Ramos (cell line): ENCODE measurements around the gene PLEKHH3.

Experiments
- in situ Hi-C: fragments of 300-500 bp; cut with MboI; formaldehyde crosslinking; loops from one replicate; pipeline ENCODE4 v1.14.3; 2022; ENCODE audit warnings: low sequenced_read_pairs; ENCODE audit not compliant: unreplicated experiment

PLEKHH3 gene

GRCh38 chr17:42687707-42688320, 11.0 kb upstream of the PLEKHH3 start:
- in situ Hi-C loops, result no loop called here

DNA sequence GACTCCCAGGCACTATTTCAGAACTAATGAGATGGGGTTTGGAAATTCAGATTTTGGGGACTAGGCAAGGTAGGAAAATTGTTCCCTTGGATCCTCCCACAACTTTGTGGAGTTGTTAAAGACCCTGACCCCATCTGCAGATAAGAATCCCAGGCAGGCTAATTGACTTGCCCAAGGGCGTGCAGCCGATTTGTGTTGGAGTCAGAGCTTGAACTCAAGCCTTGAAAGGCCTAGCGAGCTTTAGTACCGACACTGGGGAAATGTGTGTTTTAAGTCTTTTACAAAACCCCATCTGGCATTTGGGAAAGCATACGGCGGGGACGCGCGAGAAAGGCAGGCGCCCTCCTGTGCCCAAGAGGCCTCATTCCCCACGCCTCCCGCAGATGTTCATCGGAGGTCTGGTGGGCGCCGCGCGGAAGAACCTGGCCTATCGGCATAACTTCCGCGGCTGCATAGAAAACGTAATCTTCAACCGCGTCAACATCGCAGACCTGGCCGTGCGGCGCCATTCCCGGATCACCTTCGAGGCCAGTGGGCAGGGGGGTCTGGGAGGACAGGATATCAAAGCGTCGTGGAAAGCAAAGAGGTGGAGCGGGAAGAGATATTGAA, 9.8 kb upstream of the PLEKHH3 start:
- in situ Hi-C loops, result no loop called here

DNA sequence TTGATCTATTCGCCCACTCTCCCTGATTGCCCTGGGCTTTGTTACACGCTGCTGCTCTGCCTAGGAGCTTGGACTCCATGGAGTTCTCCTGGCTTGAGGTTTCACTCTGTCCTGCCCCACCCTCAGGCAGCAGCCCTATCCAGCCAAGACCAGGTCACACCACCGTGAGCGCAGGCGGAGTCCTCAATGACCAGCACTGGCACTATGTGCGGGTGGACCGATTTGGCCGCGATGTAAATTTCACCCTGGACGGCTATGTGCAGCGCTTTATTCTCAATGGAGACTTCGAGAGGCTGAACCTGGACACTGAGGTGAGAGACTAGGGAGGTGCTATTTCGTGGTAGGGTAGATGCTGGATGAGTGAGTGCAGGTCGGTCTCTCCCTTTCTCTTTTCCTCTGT, 9.0 kb upstream of the PLEKHH3 start:
- in situ Hi-C loops, result no loop called here

DNA sequence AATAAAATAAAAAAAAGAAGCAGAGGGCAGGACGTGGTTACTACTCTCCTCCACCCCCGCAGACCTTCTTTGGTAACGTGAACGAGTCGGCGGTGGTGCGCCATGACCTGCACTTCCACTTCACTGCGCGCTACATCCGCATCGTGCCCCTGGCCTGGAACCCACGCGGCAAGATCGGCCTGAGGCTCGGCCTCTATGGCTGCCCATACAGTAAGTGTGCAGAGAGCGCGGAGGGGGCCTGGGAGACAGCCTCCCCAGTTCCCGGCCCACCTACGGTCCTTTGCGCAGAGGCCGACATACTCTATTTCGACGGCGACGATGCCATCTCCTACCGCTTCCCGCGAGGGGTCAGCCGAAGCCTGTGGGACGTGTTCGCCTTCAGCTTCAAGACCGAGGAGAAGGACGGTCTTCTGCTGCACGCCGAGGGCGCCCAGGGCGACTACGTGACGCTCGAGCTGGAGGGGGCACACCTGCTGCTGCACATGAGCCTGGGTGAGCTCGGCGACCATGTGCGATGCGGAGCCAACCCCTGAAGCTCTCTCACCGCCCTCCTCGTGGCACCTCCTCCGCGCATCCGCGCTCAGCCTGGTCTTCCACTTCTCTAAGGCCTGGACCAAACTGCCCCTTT, 8.2 kb upstream of the PLEKHH3 start:
- in situ Hi-C loops, result loop anchor here (5.0 kb wide), 1 partner anchor 108 kb away; the partner anchor contains the start of gene PSMC3IP

- in situ Hi-C loops, result loop anchor here (5.0 kb wide), 1 partner anchor 106 kb away; the partner anchor contains the start of gene PSMC3IP
Observed at GRCh38 chr17:42683407-42684034, 6.7 kb upstream of the PLEKHH3 start.

DNA sequence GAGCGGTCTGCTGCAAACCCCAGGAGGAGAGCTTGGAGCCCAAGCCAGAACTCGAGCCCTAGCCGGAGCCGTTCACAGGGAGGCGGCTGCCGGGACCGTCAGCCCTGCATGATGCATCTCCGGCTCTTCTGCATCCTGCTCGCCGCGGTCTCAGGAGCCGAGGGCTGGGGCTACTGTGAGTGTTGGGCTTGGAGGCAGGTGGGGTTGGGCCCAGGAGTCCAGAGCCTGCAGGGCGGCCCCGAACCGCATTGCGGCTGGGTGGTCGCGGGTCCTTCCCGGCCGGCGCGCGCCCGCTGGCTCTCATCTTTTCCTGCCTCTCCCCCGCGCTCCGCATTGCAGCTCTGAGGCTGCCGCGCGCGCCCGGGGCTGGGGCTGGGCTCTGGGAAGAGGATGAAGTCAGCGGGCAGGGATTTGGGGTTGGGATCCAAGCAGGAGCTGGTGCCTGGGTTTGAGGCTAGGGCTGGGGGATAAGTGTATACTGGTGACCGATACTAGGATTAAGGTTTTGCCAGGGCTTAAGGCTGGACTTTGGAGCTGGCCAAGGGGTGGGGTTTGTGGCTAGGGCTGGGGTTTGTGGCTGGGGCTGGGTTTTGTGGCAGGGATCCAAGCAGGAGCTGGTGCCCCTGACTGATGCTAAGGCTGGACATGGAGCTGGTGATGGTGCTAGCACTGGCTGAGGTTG, 6.1 kb upstream of the PLEKHH3 start:
- in situ Hi-C loops, result loop anchor here (5.0 kb wide), 1 partner anchor 106 kb away; the partner anchor contains the start of gene PSMC3IP

- in situ Hi-C loops, result loop anchor here (5.0 kb wide), 1 partner anchor 105 kb away; the partner anchor contains the start of gene PSMC3IP
Observed at GRCh38 chr17:42681976-42682721, 5.4 kb upstream of the PLEKHH3 start, which contains the start of gene CNTNAP1. Gene CNTNAP1, plus strand, starts transcription at chr17:42682531. Its CDS starts 299 bp downstream, at chr17:42682830.

DNA sequence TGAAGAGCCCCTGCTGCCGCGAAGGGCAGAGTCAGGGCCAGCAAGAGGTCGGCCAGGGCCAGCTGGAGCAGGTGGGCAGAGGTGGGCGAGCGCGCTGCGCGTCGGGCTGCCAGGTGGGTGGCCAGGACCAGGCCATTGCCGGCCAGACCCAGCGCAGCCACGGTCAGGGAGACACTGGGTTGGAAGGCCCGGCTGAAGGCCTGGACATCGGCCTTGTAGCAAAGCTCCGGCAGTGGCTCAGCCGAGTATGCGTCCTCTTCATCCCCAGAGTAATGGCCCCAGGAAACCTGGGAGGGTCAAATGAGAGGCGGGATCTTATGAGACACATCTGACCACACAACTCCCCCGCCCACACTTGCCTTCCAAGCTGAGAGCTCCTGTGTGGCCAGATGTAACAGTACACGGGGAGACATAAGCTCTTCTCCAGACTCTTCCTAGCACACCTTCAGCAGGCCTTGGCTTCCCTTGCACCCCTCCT, 3.6 kb upstream of the PLEKHH3 start:
- in situ Hi-C loops, result loop anchor here (5.0 kb wide), 1 partner anchor 103 kb away; the partner anchor contains the start of gene PSMC3IP

GRCh38 chr17:42679492-42680330, 2.9 kb upstream of the PLEKHH3 start:
- in situ Hi-C loops, result loop anchor here (5.0 kb wide), 1 partner anchor 102 kb away; the partner anchor contains the start of gene PSMC3IP

- in situ Hi-C loops, result no loop called here
Observed at GRCh38 chr17:42678951-42679491, 2.2 kb upstream of the PLEKHH3 start.

DNA sequence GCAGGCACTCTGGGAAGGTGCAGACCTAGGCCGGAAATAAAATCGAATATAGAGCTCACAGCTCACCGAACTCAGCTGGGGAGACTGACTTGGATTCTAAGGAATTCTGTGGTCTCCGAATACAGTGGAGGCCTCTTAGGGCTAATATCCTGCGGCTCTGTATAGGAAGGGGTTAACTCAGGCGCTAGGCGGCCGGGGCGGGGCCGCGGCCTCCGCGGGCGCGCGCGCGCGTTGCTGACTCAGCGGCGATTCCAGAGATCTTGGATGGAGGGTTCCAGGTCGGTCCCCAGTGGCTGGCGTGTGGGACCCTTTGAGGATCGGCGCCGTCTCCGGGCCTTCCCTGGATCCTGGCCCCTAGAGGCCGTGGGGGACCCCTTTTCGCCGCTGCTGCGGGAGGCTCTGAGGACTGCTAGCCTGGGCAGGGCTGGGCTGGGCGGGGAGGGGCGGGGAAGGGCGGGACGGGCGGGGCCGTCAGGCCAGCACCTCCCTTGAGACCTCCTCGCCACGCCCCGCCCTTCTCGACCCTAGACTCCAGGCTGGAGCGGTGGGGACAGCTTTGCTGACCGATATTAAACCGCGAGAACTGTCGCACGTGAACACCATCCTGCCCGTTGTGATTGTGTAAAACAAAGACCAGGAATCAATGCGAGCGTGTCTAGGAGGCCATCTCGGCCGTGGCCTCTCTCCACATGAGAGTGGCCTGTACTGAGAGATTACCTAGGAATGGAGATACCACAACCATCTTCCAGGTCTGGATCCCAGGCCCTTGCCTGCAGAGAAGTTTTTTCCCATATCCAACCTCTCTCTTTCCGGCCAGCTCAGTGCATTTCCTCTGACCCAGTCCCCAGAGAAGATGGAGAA, 1.4 kb upstream of the PLEKHH3 start:
- in situ Hi-C loops, result no loop called here

- in situ Hi-C loops, result no loop called here
Observed at GRCh38 chr17:42677012-42677857, 441 bp upstream of the PLEKHH3 start.

DNA sequence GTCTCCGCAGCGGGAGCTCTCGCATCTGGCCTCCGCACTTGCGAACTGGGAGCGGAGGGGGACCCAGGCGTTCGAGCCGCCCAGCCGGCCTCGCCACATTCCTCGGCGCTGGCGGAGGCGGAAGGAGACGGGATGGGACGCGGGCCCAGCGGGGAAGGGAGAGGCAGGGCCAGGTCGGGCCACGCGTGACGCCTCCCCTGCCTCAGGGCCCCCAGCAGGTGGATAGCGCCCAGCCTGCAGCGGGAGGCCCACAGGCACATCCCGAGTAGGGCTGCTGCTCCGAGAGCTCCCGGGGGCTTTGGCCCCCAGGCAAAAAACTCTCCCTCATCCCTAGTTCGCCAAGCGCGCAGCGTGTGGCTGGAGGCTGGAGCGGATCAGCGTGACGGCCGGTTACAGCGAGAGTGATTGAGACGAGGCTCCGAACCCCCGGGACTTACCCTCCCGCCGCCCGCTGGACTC, 800 bp downstream of the PLEKHH3 start:
- in situ Hi-C loops, result no loop called here

DNA sequence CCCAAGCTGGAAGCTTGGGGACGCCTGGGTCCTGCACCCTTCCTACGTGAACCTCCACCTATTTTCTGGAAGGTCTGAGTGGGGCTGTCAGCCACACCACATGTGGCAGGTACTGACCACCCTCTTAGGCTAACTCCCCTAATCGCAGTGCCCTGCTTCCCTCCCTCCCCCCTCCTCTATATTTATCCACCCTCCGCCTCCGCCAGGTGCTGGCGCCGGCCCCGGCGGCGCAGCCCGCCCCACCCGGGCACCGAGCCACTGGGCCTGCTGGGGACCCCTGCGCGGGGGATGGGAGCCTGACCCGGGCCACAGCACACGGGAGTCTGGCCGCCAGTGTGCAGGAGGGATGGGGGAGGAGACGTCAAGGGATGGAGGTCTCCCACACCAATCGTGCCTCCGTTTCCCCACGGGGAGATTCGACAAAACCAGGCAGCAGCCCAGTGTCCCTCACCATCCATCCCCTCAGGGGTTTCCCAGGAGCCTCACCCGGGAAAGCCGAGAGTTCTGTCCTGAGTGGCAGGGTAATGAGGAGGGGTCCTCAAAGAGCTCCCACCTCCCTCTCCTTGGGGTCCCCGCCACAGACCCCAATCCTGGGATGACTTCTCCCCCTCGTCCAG, 1.3 kb downstream of the PLEKHH3 start:
- in situ Hi-C loops, result no loop called here

DNA sequence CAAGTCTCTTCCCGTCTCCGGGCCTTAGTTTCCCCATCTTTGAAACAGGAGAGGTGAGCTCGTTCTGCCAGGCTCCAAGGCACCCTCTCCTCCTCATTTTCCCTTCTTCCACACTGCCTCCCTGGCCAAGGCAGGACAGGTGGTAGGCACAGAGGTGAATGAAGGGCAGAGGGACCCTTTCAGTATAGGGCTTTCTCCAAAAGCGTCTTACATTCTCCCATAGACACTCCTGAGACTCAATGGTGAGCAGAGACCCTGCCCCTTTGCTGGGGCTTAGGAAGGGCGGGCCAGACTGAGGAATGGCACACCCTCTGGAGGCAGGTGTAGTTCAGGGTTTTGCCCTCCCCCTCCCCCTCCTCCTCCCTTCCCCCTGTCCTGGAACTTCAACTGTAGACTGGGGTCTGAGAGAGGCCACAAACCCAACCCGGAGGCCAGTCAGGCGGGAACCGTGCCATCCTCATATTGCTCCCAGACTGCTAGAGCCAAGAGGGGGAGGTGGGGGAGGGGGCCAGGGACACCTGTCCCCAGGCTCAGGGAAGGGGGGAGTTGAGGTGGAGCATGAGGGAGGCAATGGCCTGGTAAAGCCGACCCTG, 1.9 kb downstream of the PLEKHH3 start:
- in situ Hi-C loops, result no loop called here
